Measurements from ENCODE around the gene HAGHL.

Gene HAGHL

GRCh38 chr16:776824-777223 is 49.9 kb downstream of the HAGHL start:
- no peak for DNase-seq

- no peak for DNase-seq
Observed at GRCh38 chr16:777826-778225, 50.9 kb downstream of the HAGHL start.

- no peak for DNase-seq
Observed at GRCh38 chr16:778447-778846, 51.5 kb downstream of the HAGHL start.

- no peak for DNase-seq
Observed at GRCh38 chr16:778909-779527, 52.1 kb downstream of the HAGHL start.
